Measurements from ENCODE around the gene SOBP.

The SOBP gene

GRCh38 chr6:107637316-107638315 lies 147.7 kb downstream of the SOBP start:
- DNase-seq (ENCODE audit: low read depth in 2 of 2) = no peak

GRCh38 chr6:107638493-107638892 lies 148.6 kb downstream of the SOBP start:
- DNase-seq (ENCODE audit: low read depth in 2 of 2) = no peak

GRCh38 chr6:107639511-107639910 lies 149.6 kb downstream of the SOBP start:
- DNase-seq (ENCODE audit: low read depth in 2 of 2) = no peak

GRCh38 chr6:107641071-107641470 lies 151.2 kb downstream of the SOBP start:
- no peak for DNase-seq (ENCODE audit: low read depth in 2 of 2)

- DNase-seq (ENCODE audit: low read depth in 2 of 2) = no peak
Measured at GRCh38 chr6:107641500-107641941, 151.6 kb downstream of the SOBP start.

GRCh38 chr6:107642095-107642860 lies 152.4 kb downstream of the SOBP start:
- DNase-seq (ENCODE audit: low read depth in 2 of 2) = no peak

- DNase-seq (ENCODE audit: low read depth in 2 of 2) = no peak
Measured at GRCh38 chr6:107642861-107643328, 153.0 kb downstream of the SOBP start.

GRCh38 chr6:107644513-107644912 lies 154.6 kb downstream of the SOBP start:
- DNase-seq (ENCODE audit: low read depth in 2 of 2) = no peak

GRCh38 chr6:107645740-107646139 lies 155.8 kb downstream of the SOBP start:
- no peak for DNase-seq (ENCODE audit: low read depth in 2 of 2)

GRCh38 chr6:107646176-107646575 lies 156.3 kb downstream of the SOBP start:
- no peak for DNase-seq (ENCODE audit: low read depth in 2 of 2)

GRCh38 chr6:107646776-107647438 lies 157.0 kb downstream of the SOBP start:
- DNase-seq (ENCODE audit: low read depth in 2 of 2) = no peak

- no peak for DNase-seq (ENCODE audit: low read depth in 2 of 2)
Measured at GRCh38 chr6:107647439-107647948, 157.6 kb downstream of the SOBP start.

- DNase-seq (ENCODE audit: low read depth in 2 of 2) = no peak
Measured at GRCh38 chr6:107648983-107649382, 159.1 kb downstream of the SOBP start.

- no peak for DNase-seq (ENCODE audit: low read depth in 2 of 2)
Measured at GRCh38 chr6:107652526-107653182, 162.7 kb downstream of the SOBP start.

- DNase-seq (ENCODE audit: low read depth in 2 of 2) = no peak
Measured at GRCh38 chr6:107653183-107653580, 163.3 kb downstream of the SOBP start.

- no peak for DNase-seq (ENCODE audit: low read depth in 2 of 2)
Measured at GRCh38 chr6:107653861-107654394, 164.0 kb downstream of the SOBP start.

- DNase-seq (ENCODE audit: low read depth in 2 of 2) = no peak
Measured at GRCh38 chr6:107654764-107655163, 164.8 kb downstream of the SOBP start.

GRCh38 chr6:107655245-107655644 lies 165.3 kb downstream of the SOBP start:
- no peak for DNase-seq (ENCODE audit: low read depth in 2 of 2)

GRCh38 chr6:107655864-107656263 lies 165.9 kb downstream of the SOBP start:
- DNase-seq (ENCODE audit: low read depth in 2 of 2) = no peak

- DNase-seq (ENCODE audit: low read depth in 2 of 2) = no peak
Measured at GRCh38 chr6:107656401-107656800, 166.5 kb downstream of the SOBP start.

- no peak for DNase-seq (ENCODE audit: low read depth in 2 of 2)
Measured at GRCh38 chr6:107656883-107657282, 167.0 kb downstream of the SOBP start.

All from stimulated activated CD8-positive, alpha-beta memory T cell treated with anti-CD3 and anti-CD28 coated beads, Interleukin-2, amount 100 ng/mL, for 48 hours (primary cell).